ENCODE results near the gene ADARB2.
"Not testable (repeated sequence)": the region's sequence is repeated elsewhere in the genome, so short reads cannot be mapped to it uniquely, and the experiment has no call there.

The ADARB2 gene

DNA sequence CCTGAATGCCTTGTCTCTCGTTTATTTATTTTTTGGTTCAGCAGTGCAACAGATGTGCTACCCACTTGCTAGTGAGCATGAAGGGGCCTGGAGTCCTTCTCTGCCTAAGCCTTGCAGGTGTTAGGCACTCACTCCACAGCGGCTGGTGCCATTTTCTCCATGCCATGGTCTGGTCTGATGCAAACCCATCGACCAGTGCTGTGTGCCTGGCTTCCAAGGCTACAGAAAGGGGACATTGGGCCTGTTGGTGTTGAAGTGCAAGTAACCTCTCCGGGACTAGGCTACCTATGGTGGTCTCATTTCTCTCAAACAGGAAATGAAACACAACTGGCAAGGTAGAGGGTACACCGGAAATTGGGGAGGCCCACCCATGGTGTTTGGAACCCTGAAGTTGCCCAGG, 198.1 kb downstream of the ADARB2 start:
- Histone ChIP-seq H3K9me3 (no peaks in the 10 kb centered on the region), H3K4me1 (no peaks in the 10 kb centered on the region), H3K36me3 (no peaks in the 10 kb centered on the region), H3K4me3 (ENCODE audit: low read depth, low read length) (no peak overlapping the region), H3K27me3 (no peaks in the 10 kb centered on the region)
- no peak for DNase-seq
- TF ChIP-seq, protein P1, sequence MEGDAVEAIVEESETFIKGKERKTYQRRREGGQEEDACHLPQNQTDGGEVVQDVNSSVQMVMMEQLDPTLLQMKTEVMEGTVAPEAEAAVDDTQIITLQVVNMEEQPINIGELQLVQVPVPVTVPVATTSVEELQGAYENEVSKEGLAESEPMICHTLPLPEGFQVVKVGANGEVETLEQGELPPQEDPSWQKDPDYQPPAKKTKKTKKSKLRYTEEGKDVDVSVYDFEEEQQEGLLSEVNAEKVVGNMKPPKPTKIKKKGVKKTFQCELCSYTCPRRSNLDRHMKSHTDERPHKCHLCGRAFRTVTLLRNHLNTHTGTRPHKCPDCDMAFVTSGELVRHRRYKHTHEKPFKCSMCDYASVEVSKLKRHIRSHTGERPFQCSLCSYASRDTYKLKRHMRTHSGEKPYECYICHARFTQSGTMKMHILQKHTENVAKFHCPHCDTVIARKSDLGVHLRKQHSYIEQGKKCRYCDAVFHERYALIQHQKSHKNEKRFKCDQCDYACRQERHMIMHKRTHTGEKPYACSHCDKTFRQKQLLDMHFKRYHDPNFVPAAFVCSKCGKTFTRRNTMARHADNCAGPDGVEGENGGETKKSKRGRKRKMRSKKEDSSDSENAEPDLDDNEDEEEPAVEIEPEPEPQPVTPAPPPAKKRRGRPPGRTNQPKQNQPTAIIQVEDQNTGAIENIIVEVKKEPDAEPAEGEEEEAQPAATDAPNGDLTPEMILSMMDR (IDR thresholded peaks at IDR 0.05; ENCODE audit: low read depth, low read length), result no peak

DNA sequence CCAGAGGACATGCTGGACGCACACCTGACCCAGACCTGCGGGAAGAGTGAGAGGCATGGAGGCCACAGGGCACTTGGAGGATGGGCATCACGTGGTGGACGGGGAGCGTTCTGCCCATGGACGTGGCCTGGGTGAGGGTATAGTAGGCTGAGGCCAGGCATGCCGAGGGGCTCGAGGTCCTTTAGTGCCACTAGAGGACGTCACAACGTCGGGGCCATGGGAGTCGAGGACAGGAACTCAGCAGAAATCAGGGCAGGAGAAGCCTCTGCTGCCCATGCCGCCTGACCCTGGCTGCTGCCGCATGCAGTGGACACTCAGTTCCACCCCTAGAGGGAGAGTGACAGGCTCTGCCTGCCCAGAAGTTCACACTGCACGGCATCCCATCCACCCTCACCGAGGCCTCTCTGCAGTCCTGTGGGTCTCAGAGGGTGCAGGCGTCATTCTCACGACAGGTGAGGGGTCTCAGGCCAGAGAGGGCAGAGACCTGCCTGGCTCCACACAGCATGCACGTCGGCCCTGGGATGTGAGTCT, 198.7 kb downstream of the ADARB2 start:
- H3K9me3 ChIP-seq, result no peaks in the 10 kb centered on the region
- no peaks in the 10 kb centered on the region for H3K27me3 ChIP-seq
- no peaks in the 10 kb centered on the region for H3K4me1 ChIP-seq
- H3K36me3 ChIP-seq, result no peaks in the 10 kb centered on the region
- no peak for DNase-seq
- TF ChIP-seq, protein P1 (IDR thresholded peaks at IDR 0.05; ENCODE audit: low read depth, low read length), result no peak
- H3K4me3 ChIP-seq (ENCODE audit: low read depth, low read length), result no peak overlapping the region

DNA sequence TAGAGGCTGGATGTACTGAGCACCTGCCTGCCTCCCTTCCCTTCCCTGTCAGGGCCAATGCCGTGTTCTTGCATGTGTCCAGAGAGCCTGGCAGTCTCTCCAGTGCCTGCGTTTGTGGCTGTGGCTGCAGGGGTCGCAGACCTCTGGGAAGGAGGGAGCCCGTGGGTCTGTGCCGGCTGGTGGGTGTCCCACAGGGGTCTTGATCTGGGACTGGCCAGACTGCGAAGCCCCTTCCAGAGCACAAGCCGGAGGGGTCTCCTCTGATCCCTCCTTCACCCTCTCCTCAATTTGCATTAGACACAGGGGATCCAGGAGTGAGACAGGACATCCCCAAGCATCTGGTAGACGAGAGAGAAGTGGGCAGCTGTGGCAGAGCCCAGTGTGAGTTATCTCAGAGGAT, 199.2 kb downstream of the ADARB2 start:
- no peaks in the 10 kb centered on the region for H3K36me3 ChIP-seq
- no peak overlapping the region for H3K4me3 ChIP-seq (ENCODE audit: low read depth, low read length)
- H3K4me1 ChIP-seq, result no peaks in the 10 kb centered on the region
- TF ChIP-seq, protein P1 (IDR thresholded peaks at IDR 0.05; ENCODE audit: low read depth, low read length), result no peak
- no peaks in the 10 kb centered on the region for H3K9me3 ChIP-seq
- no peak for DNase-seq
- H3K27me3 ChIP-seq, result no peaks in the 10 kb centered on the region

DNA sequence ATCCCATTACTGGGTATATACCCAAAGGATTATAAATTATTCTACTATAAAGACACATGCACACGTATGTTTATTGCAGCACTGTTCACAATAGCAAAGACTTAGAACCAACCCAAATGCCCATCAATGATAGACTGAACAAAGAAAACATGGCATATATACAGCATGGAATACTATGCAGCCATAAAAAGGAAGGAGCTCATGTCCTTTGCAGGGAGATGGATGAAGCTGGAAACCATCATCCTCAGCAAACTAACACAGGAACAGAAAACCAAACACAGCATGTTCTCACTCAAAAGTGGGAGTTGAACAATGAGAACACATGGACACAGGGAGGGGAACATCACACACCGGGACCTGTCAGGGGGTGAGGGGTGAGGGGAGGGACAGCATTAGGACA, 199.9 kb downstream of the ADARB2 start:
- not testable (repeated sequence) for DNase-seq; H3K9me3 ChIP-seq; H3K27me3 ChIP-seq; H3K4me1 ChIP-seq; H3K36me3 ChIP-seq; H3K4me3 ChIP-seq (ENCODE audit: low read depth, low read length)

DNA sequence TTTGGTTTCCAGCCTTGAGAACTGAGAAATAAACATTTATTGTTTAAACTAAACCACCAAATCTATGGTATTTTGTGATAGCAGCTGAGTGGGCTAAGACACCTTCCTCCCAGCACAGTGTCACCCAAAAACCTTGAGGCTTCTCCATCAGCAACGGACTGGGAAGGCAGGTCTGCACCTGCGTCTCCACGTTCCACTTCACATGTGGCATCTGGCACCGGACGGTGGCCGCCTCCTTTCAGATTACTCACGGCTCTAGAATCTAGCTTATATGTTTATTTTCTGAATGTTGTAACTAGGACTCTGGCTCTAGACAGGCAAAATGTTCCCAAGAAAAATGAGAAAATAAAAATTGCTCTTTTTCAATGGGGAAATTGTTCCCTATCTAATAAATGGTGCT, 201.0 kb downstream of the ADARB2 start:
- H3K4me1 ChIP-seq, result no peaks in the 10 kb centered on the region
- TF ChIP-seq, protein P1 (IDR thresholded peaks at IDR 0.05; ENCODE audit: low read depth, low read length), result no peak

DNA sequence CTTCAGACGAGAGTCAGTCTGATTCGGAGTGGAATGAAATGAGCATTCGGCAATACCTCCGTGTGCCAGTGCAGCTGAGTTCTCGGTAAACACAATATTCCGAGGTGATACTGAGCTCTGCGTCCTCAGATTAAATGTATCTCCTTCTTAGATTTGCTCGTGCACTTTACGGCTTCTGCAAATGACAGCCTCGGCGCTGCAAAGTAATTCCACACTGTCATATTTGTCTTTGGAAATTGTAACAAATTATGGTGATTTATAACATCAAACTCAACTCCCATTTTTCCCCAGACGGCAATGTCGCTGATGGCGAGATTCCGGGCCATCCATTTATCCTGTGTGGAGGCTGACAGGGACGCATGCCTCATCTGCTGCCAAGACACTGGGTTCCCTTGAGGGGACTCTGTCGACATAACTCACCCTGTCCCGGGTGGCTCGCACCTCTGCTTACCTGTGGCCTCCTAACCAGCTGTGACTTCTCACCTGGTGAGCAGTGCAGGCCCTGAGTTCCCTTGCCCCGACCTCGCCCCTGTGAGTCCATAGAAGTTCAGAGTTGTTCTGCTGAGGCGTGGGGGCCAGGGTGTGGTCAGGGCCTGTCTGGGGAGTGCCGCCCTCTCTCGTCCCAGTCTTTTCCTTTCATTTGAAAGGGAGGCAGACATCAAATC, 201.9 kb downstream of the ADARB2 start:
- TF ChIP-seq, protein P1 (IDR thresholded peaks at IDR 0.05; ENCODE audit: low read depth, low read length), result no peak
- no peak for DNase-seq
- H3K4me3 ChIP-seq (ENCODE audit: low read depth, low read length), result no peak overlapping the region
- H3K36me3 ChIP-seq, result no peaks in the 10 kb centered on the region
- H3K27me3 ChIP-seq, result no peaks in the 10 kb centered on the region
- no peaks in the 10 kb centered on the region for H3K9me3 ChIP-seq
- no peaks in the 10 kb centered on the region for H3K4me1 ChIP-seq

More for the DNA sequence above, 201.0 kb downstream of the ADARB2 start:
- Histone ChIP-seq H3K36me3 (no peaks in the 10 kb centered on the region), H3K9me3 (no peaks in the 10 kb centered on the region), H3K27me3 (no peaks in the 10 kb centered on the region), H3K4me3 (ENCODE audit: low read depth, low read length) (no peak overlapping the region)
- DNase-seq, result no peak

Measured in BE2C (cell line).